ENCODE measurements around the gene SNAP25. TPM values are rescaled to one million over a fixed set of nuclear protein-coding genes. Genes with fewer than 3 reads are reported as not detected.

SNAP25 gene
- total RNA-seq, 3 donors from 2014 or later, result 0.80 to 10.5 (median 1.1) TPM

DNA sequence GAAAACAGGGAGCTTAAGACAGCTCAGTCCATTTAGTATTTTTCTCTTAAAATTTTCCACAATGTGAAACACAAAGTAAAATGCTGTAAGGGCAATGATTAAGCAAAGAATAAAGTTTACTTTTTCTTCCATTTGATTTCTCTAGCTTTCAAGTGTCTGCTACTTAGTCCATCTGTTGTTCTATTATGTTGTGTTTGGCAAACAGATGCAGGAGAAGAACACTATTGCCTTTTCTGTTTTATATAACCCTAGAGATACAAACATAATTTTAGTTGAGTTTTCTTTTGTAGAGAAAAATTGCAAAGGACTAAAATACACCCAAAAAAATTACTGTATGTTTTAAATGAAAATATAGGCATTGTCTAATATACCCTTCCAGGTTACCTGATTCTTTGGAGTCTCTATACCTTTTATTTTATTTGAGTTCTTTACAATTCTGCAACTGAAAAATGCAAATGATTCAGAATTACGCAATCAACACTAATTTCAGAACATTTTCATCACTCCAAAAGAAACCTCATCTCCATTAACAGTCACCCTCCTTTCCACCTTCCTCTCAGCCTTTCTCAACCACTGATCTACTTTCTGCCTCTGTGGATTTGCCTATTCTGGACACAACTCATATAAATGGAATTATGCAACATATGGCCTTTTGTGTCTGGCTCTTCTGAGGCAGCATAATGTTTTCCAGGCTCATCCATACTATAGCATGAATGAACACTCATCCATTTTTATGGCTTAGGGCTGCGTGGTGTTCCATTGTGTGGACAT is 118.5 kb downstream of the SNAP25 start:
- DNase-seq (no peak), ATAC-seq (no peak)
- H3K4me3 ChIP-seq, result no peak overlapping the region
- no peaks in the 10 kb centered on the region for H3K9me3 ChIP-seq
- TF ChIP-seq, protein P1, sequence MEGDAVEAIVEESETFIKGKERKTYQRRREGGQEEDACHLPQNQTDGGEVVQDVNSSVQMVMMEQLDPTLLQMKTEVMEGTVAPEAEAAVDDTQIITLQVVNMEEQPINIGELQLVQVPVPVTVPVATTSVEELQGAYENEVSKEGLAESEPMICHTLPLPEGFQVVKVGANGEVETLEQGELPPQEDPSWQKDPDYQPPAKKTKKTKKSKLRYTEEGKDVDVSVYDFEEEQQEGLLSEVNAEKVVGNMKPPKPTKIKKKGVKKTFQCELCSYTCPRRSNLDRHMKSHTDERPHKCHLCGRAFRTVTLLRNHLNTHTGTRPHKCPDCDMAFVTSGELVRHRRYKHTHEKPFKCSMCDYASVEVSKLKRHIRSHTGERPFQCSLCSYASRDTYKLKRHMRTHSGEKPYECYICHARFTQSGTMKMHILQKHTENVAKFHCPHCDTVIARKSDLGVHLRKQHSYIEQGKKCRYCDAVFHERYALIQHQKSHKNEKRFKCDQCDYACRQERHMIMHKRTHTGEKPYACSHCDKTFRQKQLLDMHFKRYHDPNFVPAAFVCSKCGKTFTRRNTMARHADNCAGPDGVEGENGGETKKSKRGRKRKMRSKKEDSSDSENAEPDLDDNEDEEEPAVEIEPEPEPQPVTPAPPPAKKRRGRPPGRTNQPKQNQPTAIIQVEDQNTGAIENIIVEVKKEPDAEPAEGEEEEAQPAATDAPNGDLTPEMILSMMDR (IDR thresholded peaks at IDR 0.05), result no peak
- intact Hi-C loops (cut with DNase I, micrococcal nuclease), result no loop called here
- H3K4me1 ChIP-seq (ENCODE audit: low read depth), result no peaks in the 10 kb centered on the region
- H3K36me3 ChIP-seq (ENCODE audit: low read depth), result no peaks in the 10 kb centered on the region

DNA sequence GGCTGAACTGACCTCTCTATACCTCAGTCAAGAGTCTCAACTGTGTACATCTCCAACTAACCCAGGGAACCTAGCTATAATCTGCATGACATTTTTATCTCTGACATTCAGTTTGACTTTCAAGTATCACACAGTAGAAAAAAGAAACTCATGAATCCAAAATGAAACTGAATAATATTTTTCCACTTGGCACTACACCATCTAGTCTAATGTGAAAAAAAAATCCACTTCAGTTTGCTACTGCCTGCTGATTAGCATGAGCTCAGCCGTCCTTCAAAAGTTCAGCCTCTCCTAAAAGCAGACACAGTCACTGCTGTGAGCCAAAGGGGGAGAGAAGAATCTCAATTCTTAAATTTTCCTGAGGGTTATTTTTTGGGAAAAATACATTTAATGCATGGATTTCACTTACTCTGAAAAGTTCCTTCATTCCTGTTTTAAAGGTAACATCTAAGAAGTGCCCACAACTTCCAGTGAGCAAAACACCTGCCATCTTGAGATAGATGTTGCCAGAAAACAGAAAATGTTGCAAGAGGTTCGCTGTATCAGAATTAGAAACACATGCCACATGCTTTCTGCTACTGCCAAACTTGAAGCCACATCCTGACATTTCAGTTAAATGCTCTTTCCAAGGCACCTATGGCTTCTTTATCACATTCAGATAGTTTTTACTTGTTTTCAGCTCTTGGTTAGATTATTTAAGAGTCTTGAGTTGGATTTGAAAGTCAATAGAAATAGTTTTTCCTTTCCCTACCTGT is 120.0 kb downstream of the SNAP25 start:
- H3K9me3 ChIP-seq, result no peaks in the 10 kb centered on the region
- no peak overlapping the region for H3K4me3 ChIP-seq
- ATAC-seq, result no peak
- H3K4me1 ChIP-seq (ENCODE audit: low read depth), result no peaks in the 10 kb centered on the region
- no peak for DNase-seq
- TF ChIP-seq, protein P1 (IDR thresholded peaks at IDR 0.05), result no peak
- intact Hi-C loops (cut with DNase I, micrococcal nuclease), result no loop called here
- no peaks in the 10 kb centered on the region for H3K36me3 ChIP-seq (ENCODE audit: low read depth)

DNA sequence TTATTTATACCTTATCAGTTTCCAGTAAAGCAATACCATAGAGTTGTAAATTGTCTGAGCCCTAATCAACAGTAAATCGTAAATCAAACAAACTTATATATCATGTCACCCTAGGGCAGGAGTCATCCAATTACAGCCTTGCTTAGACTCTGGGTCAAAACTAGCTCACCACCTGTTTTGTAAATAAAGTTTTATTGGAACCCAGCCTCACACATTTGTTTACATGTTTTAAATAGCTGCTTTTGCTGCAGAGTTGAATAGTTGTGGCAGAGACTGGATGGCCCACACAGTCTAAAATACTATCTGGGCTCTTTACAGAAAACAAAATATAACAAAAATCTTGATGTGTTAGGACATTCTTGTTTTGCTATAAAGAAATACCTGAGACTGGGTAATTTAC is 121.0 kb downstream of the SNAP25 start:
- ATAC-seq (no peak), DNase-seq (no peak)
- H3K9me3 ChIP-seq, result no peaks in the 10 kb centered on the region
- H3K4me1 ChIP-seq (ENCODE audit: low read depth), result no peaks in the 10 kb centered on the region
- no peak overlapping the region for H3K4me3 ChIP-seq
- H3K36me3 ChIP-seq (ENCODE audit: low read depth), result no peaks in the 10 kb centered on the region
- TF ChIP-seq, protein P1 (IDR thresholded peaks at IDR 0.05), result no peak
- intact Hi-C loops (cut with DNase I, micrococcal nuclease), result no loop called here

DNA sequence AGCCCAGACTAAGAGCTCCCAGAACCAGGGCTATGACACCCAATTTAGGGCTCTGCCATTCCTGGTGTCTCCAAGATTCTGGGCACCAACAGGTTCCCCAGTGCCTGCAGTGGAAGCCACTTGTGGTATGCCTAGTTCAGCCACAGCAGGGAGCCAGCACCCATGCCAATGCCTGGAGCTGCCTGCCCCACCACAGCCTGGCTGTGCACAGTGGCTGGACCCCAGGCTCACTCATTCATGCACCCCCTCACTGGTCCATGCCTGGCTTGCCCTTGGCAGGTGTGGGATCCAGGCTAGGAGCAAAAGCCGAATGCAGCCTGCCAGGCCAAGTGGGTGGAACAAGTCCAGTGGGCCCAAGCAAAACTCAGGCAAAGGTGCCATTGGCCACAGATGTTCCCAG is 123.5 kb downstream of the SNAP25 start:
- Histone ChIP-seq H3K9me3 (no peaks in the 10 kb centered on the region), H3K36me3 (ENCODE audit: low read depth) (no peaks in the 10 kb centered on the region), H3K4me1 (ENCODE audit: low read depth) (no peaks in the 10 kb centered on the region), H3K4me3 (no peak overlapping the region)
- ATAC-seq (no peak), DNase-seq (no peak)
- TF ChIP-seq, protein P1 (IDR thresholded peaks at IDR 0.05), result no peak
- intact Hi-C loops (cut with DNase I, micrococcal nuclease), result no loop called here

DNA sequence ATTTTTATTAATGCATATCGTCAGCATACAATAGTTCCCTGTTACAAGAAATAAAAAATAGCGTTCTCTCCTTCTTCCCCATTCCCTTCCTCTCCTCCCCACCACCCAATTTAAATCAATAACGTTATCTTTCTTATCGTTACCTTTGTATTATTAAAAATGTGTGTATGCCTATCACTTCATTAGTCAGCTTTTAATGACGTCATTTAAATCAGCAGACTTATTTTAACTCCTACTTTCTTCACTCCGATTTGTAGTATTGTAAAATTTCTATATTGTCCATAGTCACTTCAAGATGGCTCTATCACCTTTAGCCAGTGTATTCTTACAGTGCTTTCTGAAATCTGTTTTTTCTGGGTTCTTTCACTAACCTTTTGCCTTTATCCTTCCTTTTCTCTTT is 126.3 kb downstream of the SNAP25 start:
- H3K36me3 ChIP-seq (ENCODE audit: low read depth), result no peaks in the 10 kb centered on the region
- H3K9me3 ChIP-seq, result no peaks in the 10 kb centered on the region
- DNase-seq, result no peak
- ATAC-seq, result no peak
- no peaks in the 10 kb centered on the region for H3K4me1 ChIP-seq (ENCODE audit: low read depth)
- H3K4me3 ChIP-seq, result no peak overlapping the region
- TF ChIP-seq, protein P1 (IDR thresholded peaks at IDR 0.05), result no peak
- intact Hi-C loops (cut with DNase I, micrococcal nuclease), result no loop called here
